Smooth muscle cell of the brain vasculature (primary cell): ENCODE results near the gene KCTD15.

Experiments
- DNase-seq: peaks from one replicate; pipeline ENCODE4 v3.0.0-alpha.2; 2012; ENCODE audit warnings: low read depth, low spot score

Gene KCTD15

DNA sequence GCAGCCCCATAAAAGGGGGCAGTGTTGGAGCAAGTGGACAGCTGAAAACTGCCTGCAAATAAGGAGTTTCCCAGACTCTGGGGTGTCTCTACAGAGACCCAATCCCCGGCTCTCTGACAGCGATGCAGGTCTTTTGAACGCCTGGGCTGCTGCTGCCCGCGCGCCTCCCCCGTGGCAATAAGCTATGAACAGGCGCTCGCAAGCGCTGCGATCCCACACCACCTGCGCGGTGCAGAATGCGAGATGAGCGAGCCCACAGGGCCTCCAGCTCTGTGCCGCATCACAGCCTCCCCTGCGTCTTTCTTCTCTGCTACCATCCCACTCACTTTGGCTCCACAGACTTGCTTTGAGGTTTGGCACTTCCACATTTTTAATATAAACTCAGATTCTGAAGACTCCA is 62.3 kb downstream of the KCTD15 start:
- no peak for DNase-seq

DNA sequence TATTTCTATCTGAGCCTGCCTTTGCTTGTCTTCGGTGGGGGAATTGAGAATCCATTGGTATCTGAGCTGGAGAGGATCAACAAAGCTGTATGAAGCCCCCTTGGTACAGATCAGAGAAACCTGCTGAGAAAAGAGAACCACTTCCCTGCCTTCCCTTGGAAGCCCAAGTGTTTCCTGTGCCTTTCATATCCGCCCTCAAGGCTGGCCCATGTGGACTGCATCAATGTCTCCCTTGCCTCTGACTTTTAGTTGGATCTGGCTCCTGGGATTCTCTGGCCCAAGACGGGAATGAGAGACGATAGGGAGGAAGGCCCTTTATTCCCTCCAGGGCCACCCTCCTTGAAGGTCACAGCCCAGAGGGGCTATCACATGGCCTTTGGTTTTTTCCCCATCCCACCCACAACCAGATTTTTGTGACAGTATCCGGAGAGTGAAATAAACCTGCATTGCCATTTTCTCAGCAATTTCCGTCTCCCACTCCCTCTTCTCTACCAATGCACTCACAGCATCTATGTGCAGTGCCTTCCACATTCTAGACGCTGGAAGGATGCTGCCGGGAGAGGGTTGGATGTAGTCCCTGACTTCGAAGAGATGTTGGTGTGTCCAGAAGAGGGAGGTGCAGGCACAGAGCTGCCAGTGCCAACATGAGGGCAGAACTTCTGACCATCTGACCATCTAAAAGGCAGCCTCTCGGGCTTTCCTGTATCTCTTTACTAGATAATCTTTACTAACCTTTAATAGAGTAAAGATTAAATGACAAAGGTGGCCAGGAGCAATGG is 63.8 kb downstream of the KCTD15 start:
- no peak for DNase-seq

GRCh38 chr19:33861950-33862349 is 65.3 kb downstream of the KCTD15 start:
- no peak for DNase-seq

DNA sequence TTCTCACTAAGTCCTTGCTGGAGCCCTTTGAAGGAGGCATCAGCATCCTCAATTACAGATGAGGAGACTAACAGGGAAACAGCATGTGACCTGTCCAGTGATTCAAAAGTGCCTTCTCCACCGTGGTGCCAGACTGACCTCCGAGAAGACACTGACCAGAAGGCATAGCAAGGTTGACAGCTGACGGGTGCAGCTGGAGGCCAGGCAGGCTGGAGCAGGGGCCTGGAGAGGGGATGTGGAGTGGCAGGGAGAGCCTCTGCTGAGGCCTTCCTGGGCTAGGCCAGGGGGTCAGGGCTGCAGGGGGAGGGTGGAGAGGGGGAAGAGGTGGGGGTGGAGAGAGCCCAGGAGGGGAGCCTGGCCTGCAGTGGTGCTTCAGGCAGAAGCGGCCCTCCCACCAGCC is 66.3 kb downstream of the KCTD15 start:
- DNase-seq: no peak

GRCh38 chr19:33863436-33863835 is 66.8 kb downstream of the KCTD15 start:
- DNase-seq: no peak

- DNase-seq: no peak
Measured at GRCh38 chr19:33864311-33864850, 67.7 kb downstream of the KCTD15 start.

DNA sequence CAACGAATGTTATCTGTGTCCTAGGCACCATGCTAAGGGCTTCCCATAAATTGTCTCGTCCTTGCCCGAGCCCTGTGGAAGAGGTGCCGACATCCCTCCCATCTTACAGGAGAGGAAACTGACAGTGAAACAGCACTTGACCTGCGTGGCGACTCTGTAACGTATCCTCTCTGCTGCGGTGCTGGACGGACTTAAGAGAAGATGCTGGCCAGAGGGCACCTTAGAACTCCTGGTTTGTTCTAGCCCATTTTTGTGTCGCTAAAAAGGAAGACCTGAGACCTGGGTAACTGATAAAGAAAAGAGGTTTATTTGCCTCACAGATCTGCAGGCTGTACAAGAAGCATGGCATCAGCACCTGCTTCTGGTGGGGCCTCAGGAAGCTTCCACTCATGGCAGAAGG is 68.6 kb downstream of the KCTD15 start:
- no peak for DNase-seq
